IPS-20b (cell line): ENCODE data around the gene VDAC1.

ENCODE experiments used
- H3K27ac ChIP-seq: one replicate; pipeline ENCODE4 v1.5.1; 2013; ENCODE audit warnings: low read length
- H3K27me3 ChIP-seq: 2 replicates; pipeline ENCODE4 v1.6.1; 2013; ENCODE audit warnings: mild to moderate bottlenecking, low read length, inconsistent platforms; ENCODE audit not compliant: insufficient read depth
- H3K36me3 ChIP-seq: 2 replicates; pipeline ENCODE4 v1.6.1; 2013; ENCODE audit warnings: low read depth, mild to moderate bottlenecking, inconsistent platforms, low read length, moderate library complexity; ENCODE audit not compliant: insufficient read depth
- H3K4me1 ChIP-seq: 2 replicates; pipeline ENCODE4 v1.6.1; 2013; ENCODE audit warnings: mild to moderate bottlenecking, control low read depth, inconsistent platforms, low read length, moderate library complexity; ENCODE audit not compliant: insufficient read depth
- H3K4me3 ChIP-seq: 2 replicates; pipeline ENCODE4 v1.5.1; 2013; ENCODE audit warnings: mild to moderate bottlenecking, low read length, inconsistent platforms
- H3K9ac ChIP-seq: 2 replicates; pipeline ENCODE4 v1.6.1; 2013; ENCODE audit warnings: low read depth, mild to moderate bottlenecking, inconsistent platforms, low read length, moderate library complexity
- H3K9me3 ChIP-seq: 2 replicates; pipeline ENCODE4 v1.6.1; 2013; ENCODE audit warnings: mild to moderate bottlenecking, low read depth, low read length, inconsistent platforms; ENCODE audit not compliant: insufficient read depth

VDAC1 gene

DNA sequence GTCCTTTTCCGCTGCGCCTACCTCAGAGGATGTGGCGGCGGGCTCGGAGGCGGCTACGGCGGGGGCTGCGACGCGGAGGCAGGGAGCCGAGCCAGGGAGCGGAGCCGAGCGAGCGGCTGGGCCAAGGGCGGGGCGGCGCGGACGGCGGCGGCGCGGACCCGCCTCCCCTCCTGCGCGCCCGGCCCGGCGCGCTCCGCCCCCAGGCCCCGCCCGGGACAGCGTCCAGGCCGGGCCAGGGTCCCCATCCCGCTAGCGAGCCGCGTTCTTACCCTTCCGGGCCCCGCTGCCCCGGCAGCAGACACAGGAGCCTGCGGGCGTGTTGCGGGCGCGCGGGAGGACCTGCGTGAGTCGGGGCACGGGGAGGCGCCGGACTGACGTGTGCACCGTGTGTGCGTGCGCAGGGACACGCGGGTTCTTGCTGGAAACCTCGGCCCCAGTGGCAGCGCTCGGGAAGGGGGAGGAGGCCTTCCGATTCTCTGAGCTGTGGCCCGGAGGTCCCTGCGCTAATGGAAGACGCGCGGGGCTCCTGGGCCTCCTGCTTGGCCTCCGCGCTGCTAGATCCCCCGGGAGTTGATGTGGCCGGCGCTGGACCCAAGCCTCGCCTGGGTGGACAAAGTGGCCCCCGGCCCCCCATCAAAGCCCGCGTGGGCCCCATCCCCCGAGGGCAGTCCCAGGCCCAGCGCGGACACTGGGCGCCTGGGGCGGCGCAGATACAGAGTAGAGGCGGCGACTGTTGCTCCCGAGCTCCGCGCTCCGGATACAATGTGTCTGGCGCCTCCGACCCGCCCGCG is at the start of gene VDAC1:
TSS of gene VDAC1 (minus strand) at position 350 of the 791 bp plus-strand sequence. CDS start 11,963 bp downstream, outside the sequence.
- H3K9me3 ChIP-seq: no peaks in the 10 kb centered on the region
- H3K9ac ChIP-seq: peak within 1 kb of the TSS; percentile 94
- peaks cover 7% of the 10 kb centered on the region; the same call in 1 of the 2 replicates for H3K27me3 ChIP-seq
- peaks cover 26% of the 10 kb centered on the region for H3K4me1 ChIP-seq
- H3K4me3 ChIP-seq: peak within 1 kb of the TSS; percentile 92
- peaks cover 22% of the 10 kb centered on the region for H3K36me3 ChIP-seq
- peak within 1 kb of the TSS; percentile 67 for H3K27ac ChIP-seq

DNA sequence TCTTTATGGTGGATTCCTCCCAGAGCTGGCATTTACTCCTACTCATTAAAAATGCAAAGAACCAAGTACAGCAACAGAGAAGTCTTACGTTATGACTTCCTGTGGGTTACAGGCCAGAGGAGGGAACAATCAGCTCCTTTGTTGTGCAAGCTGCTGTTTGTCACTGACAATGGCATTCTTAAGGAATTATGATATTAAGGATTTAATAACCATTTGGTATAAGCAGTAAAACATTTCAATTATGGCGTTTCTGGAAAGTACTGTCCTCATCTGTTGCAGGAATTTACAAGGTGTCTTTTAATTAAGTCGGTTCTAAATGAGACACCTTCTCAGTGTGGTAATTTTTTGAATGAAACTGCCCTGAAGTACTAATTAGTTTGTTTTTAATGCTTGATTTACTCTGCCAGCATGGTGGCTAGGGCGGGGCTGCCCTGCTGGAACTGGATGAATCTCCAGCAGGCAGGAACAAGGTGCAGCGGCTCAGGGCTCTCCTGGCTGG is 49.1 kb upstream of the VDAC1 start:
- peaks cover 31% of the 10 kb centered on the region for H3K4me1 ChIP-seq
- no peaks in the 10 kb centered on the region for H3K36me3 ChIP-seq
- H3K9me3 ChIP-seq: no peaks in the 10 kb centered on the region
- no peak overlapping the region for H3K9ac ChIP-seq
- H3K4me3 ChIP-seq: no peak overlapping the region
- H3K27ac ChIP-seq: no peak overlapping the region
- H3K27me3 ChIP-seq: no peaks in the 10 kb centered on the region; the same call in 1 of the 2 replicates

DNA sequence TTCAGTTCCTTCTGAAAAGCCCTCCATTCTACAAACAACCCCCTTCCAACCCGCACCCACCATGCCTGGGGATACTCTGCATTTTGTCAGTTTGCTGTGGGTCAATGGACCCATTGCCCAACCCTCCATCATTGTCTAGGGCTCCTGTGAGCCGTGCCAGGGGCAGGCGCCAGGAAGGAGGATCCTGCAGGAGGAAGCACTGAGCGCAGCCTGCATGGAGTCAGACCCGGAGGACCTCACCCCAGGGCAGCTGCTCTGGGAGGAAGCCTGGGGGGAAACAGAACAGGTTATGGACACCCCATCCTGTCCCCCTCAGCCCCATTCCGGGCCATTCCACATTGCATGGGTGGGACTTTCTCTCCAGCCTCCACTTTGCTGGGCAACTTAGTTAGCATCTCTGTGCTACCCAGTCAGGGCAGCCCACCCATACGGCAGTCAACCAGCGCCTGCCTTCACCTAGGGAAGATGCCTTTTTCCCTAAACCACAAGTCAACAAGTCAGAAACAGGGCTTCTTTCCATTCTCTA is 48.6 kb upstream of the VDAC1 start:
- H3K4me1 ChIP-seq: peaks cover 31% of the 10 kb centered on the region
- no peaks in the 10 kb centered on the region for H3K9me3 ChIP-seq
- H3K27me3 ChIP-seq: no peaks in the 10 kb centered on the region; the same call in 1 of the 2 replicates
- H3K36me3 ChIP-seq: no peaks in the 10 kb centered on the region
- H3K27ac ChIP-seq: no peak overlapping the region
- H3K9ac ChIP-seq: no peak overlapping the region
- no peak overlapping the region for H3K4me3 ChIP-seq

- H3K36me3 ChIP-seq: no peaks in the 10 kb centered on the region
- no peaks in the 10 kb centered on the region; the same call in 1 of the 2 replicates for H3K27me3 ChIP-seq
- no peak overlapping the region for H3K9ac ChIP-seq
- H3K9me3 ChIP-seq: no peaks in the 10 kb centered on the region
- no peak overlapping the region for H3K27ac ChIP-seq
- H3K4me3 ChIP-seq: no peak overlapping the region
- peaks cover 43% of the 10 kb centered on the region for H3K4me1 ChIP-seq
Measured at GRCh38 chr5:134051305-134051704, 46.5 kb upstream of the VDAC1 start.

DNA sequence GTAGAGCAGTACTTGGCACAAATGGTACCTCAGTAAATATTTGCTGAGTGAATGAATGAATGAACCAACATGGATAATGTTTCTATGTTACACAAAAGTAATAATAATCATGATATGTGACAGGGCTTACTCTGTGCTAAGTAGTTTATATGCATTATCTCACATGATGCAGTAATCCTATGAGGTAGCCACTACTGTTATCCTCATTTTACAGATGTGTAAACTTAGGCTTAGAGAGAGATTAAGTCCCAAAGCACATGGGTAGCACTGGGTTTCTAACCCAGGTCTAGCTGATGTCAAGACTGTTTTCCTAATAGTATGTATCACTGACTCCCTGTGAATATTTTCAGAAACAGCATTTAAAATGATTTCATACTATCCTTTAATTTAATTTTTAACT is 44.1 kb upstream of the VDAC1 start:
- no peaks in the 10 kb centered on the region for H3K9me3 ChIP-seq
- no peak overlapping the region for H3K4me3 ChIP-seq
- no peaks in the 10 kb centered on the region for H3K36me3 ChIP-seq
- no peak overlapping the region for H3K27ac ChIP-seq
- H3K4me1 ChIP-seq: peaks cover 38% of the 10 kb centered on the region
- peaks cover 4% of the 10 kb centered on the region for H3K27me3 ChIP-seq
- no peak overlapping the region for H3K9ac ChIP-seq

DNA sequence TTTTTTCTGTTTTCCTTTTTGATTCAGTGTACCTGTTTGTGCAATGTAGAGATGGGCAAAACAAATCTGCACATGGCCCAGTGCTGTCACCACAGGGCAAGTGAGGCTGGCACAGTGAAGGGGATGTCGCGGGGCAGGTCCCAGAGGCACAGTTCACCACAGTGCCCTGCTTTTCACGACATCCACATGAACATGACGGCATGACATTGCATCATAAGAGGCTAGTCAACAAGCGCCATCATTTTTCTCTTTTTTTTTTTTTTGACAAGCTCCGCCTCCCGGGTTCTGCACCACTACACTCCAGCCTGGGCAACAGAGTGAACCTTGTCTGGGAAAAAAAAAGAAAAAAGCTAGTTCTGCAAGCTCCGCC is 42.9 kb upstream of the VDAC1 start:
- H3K27ac ChIP-seq: peak overlapping the region; percentile 42
- peak overlapping the region; percentile 13; the same call in 1 of the 2 replicates for H3K4me3 ChIP-seq
- H3K27me3 ChIP-seq: peaks cover 4% of the 10 kb centered on the region
- H3K9me3 ChIP-seq: no peaks in the 10 kb centered on the region
- no peak overlapping the region for H3K9ac ChIP-seq
- H3K4me1 ChIP-seq: peaks cover 29% of the 10 kb centered on the region
- H3K36me3 ChIP-seq: no peaks in the 10 kb centered on the region

DNA sequence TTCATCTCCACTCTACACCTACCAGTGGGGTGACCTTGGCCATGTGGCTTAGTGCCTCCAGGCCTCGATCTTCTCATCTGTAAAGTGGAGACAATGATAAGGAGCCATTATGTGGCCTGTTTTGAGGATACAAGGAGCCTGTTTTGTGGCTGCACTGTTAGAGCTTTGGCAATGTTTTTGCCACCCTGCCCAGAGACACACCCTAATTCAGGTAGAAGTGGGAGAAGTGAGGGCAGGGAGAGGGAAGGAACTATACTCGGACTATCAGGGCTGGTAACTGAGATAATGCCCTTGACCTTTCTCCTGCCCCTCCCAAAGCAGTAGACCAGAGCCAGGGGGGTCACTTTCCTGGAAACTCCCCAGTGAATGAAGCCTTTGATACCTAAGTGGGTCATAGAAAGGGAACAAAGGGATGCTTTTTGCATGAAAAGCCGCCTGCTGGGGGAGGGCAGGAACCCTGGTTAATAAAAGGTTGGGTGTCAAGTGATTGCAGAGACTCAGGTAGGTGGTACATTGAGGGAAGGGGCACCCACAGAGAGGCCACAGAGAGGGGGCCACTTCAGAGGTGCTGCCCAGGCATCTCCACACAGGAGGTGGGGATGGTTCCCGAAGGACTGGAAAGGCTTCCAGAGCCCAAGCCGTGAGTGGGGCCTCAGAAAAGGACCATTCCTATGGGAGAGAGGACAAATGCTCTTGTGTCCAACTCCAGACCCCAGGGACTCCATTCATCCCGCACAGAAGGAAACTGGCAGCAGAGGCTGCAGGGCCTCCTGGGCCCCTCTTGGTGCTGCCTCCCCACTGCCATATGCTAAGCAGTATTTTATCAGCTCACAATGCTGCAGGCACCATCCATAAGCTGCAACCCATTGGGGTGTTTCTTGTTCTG is 42.3 kb upstream of the VDAC1 start:
- H3K27me3 ChIP-seq: peaks cover 4% of the 10 kb centered on the region
- H3K27ac ChIP-seq: peak overlapping the region; percentile 42
- H3K4me3 ChIP-seq: peak overlapping the region; percentile 13; the same call in 1 of the 2 replicates
- peaks cover 26% of the 10 kb centered on the region for H3K4me1 ChIP-seq
- no peaks in the 10 kb centered on the region for H3K36me3 ChIP-seq
- H3K9ac ChIP-seq: no peak overlapping the region
- H3K9me3 ChIP-seq: no peaks in the 10 kb centered on the region

DNA sequence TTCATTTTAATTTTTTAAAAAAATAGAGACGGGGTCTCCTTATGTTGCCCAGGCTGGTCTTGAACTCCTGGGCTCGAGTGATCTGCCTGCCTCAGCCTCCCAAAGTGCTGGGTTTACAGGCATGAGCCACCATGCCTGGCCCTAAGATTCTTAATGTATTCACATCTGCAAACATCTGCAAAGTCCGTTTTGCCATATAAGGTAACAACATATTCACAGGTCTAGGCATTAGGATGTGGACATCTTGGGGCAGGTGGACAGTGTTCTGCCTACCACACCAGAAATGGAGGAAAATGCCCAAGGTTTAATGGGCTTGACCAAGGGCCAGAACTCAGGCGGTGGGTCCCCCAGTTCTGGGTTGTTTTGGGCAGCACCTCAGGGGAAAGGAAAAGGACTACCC is 41.6 kb upstream of the VDAC1 start:
- Histone ChIP-seq H3K4me3 (no peak overlapping the region), H3K27me3 (peaks cover 4% of the 10 kb centered on the region), H3K27ac (no peak overlapping the region), H3K9me3 (no peaks in the 10 kb centered on the region), H3K9ac (no peak overlapping the region), H3K4me1 (peaks cover 23% of the 10 kb centered on the region), H3K36me3 (no peaks in the 10 kb centered on the region)

- no peak overlapping the region for H3K27ac ChIP-seq
Measured at GRCh38 chr5:134043793-134044792, 39.3 kb upstream of the VDAC1 start.

GRCh38 chr5:134041570-134042411 is 37.0 kb upstream of the VDAC1 start:
- H3K9ac ChIP-seq: no peak overlapping the region
- H3K4me3 ChIP-seq: no peak overlapping the region

More at GRCh38 chr5:134043793-134044792, 39.3 kb upstream of the VDAC1 start:
- Histone ChIP-seq H3K4me3 (no peak overlapping the region), H3K27me3 (peaks cover 4% of the 10 kb centered on the region; the same call in 1 of the 2 replicates), H3K4me1 (peaks cover 13% of the 10 kb centered on the region), H3K9ac (no peak overlapping the region), H3K9me3 (no peaks in the 10 kb centered on the region), H3K36me3 (no peaks in the 10 kb centered on the region)

More at GRCh38 chr5:134041570-134042411, 37.0 kb upstream of the VDAC1 start:
- Histone ChIP-seq H3K27ac (no peak overlapping the region), H3K27me3 (peaks cover 4% of the 10 kb centered on the region; the same call in 1 of the 2 replicates), H3K36me3 (no peaks in the 10 kb centered on the region), H3K9me3 (no peaks in the 10 kb centered on the region), H3K4me1 (peaks cover 4% of the 10 kb centered on the region; the same call in 1 of the 2 replicates)
